GM19099 (cell line): ENCODE data around the gene NUDT13.

Experiments used
- POLR2A ChIP-seq: IDR thresholded peaks from 3 replicates; pipeline ENCODE4 v1.6.1; 2011; ENCODE audit warnings: low read depth; ENCODE audit not compliant: insufficient read length; ENCODE audit errors: extremely low read depth

Gene NUDT13

DNA sequence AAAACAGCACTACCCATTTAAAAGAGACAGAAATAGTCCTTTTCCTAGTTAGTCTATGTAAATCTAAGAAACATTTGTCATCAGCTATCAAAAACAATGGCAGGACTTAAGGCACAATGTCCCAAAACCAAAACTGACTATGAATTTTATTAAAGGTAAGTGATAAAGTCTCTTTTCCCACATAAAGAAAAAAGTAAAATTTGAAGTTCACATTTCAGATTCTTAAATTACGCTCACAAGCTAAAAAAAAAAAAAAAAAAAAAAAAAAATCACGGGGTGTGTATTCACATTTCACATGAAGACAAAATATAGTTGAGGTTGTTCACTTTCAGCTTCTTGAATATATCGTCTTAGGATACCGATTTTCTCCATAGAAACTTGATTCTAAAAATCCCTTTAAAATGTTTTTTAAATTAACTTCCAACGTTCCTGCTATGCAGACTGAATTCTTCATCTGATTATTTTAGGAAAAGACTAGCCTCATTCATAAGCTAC, 15.2 kb upstream of the NUDT13 start:
- TF ChIP-seq POLR2A: no peak

DNA sequence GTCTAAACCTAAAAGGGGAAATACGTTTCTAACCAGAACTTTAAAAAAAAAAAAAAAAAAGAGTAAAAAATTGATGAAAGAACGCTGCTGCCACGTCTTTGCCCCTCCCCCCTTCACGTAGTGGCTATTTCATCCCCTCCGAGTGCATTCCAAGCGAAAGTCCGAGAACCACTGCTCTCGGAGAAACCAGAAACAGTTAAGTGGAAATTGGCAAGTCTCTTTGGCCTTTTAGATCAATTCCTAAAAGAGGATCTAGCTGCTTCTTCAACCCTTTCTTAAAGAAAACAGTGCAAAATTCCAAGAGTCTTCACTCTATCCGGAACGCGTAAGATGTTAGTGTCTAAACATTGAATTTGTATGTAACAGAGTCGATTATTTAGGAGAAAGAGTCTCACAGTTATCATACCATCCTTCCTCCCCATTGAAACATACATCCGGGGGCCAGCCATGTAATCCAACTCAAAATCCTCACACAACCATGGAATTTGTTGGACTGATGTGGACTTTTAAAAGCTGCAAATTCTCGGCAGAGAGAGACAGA, 14.7 kb upstream of the NUDT13 start:
- no peak for TF ChIP-seq POLR2A

GRCh38 chr10:73096041-73096448, 14.2 kb upstream of the NUDT13 start:
- TF ChIP-seq POLR2A: peak; percentile 66

- TF ChIP-seq POLR2A: peak; percentile 99
Measured at GRCh38 chr10:73096449-73097304, 13.6 kb upstream of the NUDT13 start, which contains the start of gene P4HA1. Gene P4HA1, minus strand, starts transcription at chr10:73096866. Its CDS starts 21,983 bp downstream, at chr10:73074883.

GRCh38 chr10:73097305-73097670, 13.0 kb upstream of the NUDT13 start:
- no peak for TF ChIP-seq POLR2A

DNA sequence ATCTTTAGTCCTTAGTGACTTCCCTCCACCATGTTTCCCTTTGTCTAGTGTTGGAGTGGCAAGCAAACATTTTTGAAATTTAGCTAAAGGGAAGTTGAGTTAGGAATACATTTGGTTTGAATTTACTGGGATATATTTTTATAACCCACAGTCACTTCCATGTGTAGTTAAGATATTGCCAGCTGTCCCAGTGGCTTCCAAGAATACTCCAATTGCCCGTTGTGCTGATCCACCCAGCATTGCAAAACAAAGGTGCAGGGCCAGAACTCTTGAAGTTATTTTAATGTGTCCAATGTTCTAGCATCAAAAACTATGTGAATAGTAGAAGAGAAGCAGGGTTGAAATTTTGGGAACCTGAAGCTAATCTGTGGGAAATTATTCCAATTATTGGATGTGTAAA, 11.1 kb upstream of the NUDT13 start:
- no peak for TF ChIP-seq POLR2A

- no peak for TF ChIP-seq POLR2A
Measured at GRCh38 chr10:73106301-73106700, 4.0 kb upstream of the NUDT13 start.

DNA sequence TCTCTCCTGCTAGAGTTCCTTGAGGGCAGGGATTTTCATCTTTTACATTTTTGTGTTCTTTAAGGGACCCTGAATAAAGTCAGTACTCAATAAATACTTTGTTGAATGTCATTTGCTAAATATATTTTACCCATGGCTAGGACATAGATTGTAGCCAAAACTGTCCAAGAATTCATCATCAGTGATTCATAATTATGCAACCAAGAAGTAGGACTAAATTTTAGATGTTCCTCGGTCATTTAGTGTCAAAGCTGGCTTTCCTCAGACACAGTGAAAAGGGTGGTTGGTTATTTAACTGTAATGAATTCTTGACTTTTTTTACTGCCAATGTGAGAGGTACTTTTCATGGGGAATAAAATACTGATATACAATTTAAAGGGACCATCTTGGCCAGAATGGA, 3.3 kb downstream of the NUDT13 start:
- TF ChIP-seq POLR2A: no peak

GRCh38 chr10:73116017-73116416, 5.8 kb downstream of the NUDT13 start:
- no peak for TF ChIP-seq POLR2A

- TF ChIP-seq POLR2A: no peak
Measured at GRCh38 chr10:73117976-73118743, 7.9 kb downstream of the NUDT13 start.

DNA sequence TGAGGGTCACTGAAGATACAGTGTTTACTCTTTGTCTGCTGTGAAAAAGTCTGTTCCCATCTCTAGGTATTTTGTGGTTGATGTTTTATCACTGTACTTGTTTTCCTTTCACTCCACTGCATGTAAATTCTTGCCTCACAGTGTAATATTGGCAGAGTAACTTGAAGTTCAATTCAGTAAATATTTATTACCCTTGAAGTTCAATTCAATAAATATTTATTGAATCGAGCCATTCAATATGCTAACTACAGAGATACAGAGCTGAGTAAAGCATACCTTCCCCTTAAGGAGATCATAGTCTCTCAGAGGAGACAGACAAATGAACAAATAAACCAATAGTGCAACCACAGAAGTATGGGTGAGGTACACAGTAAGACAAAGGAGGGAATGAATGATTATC, 9.2 kb downstream of the NUDT13 start:
- TF ChIP-seq POLR2A: no peak

GRCh38 chr10:73119952-73120351, 9.7 kb downstream of the NUDT13 start:
- no peak for TF ChIP-seq POLR2A

DNA sequence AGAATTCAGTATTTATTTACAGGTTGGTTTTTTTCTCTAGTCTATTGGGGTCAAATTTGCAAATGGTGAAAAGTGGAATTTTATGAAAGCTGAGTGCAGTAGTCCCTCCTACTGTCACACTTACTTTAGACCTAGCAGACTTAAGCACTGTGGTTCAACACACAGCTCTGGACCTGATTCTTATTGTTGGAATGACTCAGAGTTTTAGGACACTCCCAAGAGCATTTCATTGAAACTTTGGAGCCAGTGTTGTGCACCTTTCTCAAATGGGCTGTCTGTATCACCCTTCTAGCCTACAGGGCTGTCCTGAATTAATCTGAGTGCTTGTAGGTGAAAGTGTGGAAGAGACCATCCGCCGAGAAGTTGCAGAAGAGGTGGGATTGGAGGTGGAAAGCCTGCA, 16.1 kb downstream of the NUDT13 start:
- no peak for TF ChIP-seq POLR2A

DNA sequence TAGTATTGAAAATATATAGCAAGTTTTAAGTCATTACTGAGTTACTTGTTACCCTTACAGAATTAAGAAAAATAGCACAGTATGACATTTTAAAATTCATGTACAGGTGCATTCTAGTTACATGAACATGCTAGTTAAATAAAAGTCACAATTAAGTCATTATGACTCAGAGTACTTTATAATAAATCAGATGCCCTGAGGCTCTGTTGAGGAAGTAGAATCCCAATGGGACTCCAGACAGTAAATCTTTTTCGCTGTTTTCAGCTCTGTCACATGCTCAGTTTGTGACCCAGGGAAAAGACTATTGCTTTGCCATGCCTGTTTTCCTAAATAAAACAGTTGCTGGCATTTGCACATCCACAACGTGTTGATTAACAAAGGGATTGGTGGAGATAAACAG, 21.0 kb downstream of the NUDT13 start:
- TF ChIP-seq POLR2A: no peak

- no peak for TF ChIP-seq POLR2A
Measured at GRCh38 chr10:73131913-73132686, 21.8 kb downstream of the NUDT13 start.
